ENCODE measurements around the gene UPP2. TPM values are rescaled to one million over a fixed set of nuclear protein-coding genes. Genes with fewer than 3 reads are reported as not detected.

The UPP2 gene
- total and polyA plus RNA-seq, 9 of the 15 experiments (the other 6 are each of a cell fraction or from before 2014, with no cell fraction given) = not detected

- TF ChIP-seq THAP12 (CRISPR knock-in tag; IDR thresholded peaks at IDR 0.05) = no peak
- TF ChIP-seq CTCF (IDR thresholded peaks at IDR 0.05 in 2 of 3, conservative IDR thresholded peaks at IDR 0.05 in 1 of 3; ENCODE audit: insufficient read depth in 2 of 3, low read depth in 1 of 3, low read length in 3 of 3) = no peak
- no peak for TF ChIP-seq ZNF76 (CRISPR knock-in tag; IDR thresholded peaks at IDR 0.05; ENCODE audit: borderline replicate concordance)
- TF ChIP-seq ZNF699 (CRISPR knock-in tag; IDR thresholded peaks at IDR 0.05; ENCODE audit: insufficient replicate concordance) = no peak
- TF ChIP-seq MAX (CRISPR knock-in tag; IDR thresholded peaks at IDR 0.05) = no peak
- no peak for TF ChIP-seq HES1 (IDR thresholded peaks at IDR 0.05; ENCODE audit: low read depth)
Observed at GRCh38 chr2:158097481-158097880, 4.2 kb upstream of the UPP2 start (continued).

Measured in K562 (cell line).